GM20000 (cell line): ENCODE measurements around the gene BABAM1.

Source experiments
- DNase-seq: peaks from one replicate; pipeline ENCODE4 v3.0.0; 2012; ENCODE audit warnings: low spot score
- TF ChIP-seq, protein P1 (sequence below): IDR thresholded peaks from 2 replicates; pipeline ENCODE4 v1.5.1; 2012; ENCODE audit warnings: mild to moderate bottlenecking, control low read depth; ENCODE audit errors: extremely low read depth, missing control alignments

Gene BABAM1

DNA sequence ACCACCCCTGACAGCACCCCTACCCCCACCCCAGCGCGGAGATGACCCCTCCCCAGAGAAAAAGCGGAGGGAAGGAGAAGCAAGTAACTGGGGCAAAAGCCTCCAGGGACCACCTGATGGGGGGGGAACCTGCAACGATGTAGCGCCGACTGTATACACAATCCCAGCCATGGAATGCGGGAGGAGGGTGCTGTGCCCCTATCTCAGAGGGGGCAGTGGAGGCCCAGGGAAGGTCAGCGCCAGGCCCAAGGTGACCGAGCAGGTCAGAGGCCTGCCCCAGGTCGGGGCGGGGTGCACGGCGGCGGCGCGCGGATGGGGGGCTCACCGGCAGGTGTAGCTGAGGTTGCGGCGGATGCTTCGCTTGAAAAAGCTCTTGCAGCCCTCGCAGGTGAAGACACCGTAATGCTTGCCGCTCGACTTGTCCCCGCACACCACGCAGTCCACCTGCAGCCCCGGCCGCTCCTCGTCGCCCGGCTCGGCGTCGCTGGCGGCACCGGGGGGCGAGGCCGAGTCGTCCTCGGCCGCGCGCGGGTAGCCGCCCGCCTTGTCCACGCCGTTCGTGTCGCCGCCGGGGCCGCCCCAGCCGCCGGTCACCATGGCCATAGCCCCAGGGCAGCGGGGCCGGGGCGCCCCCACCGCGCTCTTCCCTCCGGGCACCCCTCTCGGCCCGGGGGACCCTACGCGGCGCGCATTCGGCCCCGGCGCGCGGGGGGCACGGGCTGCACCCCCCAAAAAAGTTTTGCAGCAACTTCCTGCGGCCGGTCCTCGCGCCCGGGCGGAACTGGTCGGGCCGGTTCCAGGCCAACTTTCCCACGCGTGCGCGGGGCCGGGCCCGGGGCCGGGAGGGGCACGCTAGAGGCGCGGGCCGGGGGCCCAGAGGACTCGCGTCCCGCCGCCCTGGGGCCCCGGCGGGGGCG, 22.4 kb upstream of the BABAM1 start:
- DNase-seq = no peak
- TF ChIP-seq, protein P1, sequence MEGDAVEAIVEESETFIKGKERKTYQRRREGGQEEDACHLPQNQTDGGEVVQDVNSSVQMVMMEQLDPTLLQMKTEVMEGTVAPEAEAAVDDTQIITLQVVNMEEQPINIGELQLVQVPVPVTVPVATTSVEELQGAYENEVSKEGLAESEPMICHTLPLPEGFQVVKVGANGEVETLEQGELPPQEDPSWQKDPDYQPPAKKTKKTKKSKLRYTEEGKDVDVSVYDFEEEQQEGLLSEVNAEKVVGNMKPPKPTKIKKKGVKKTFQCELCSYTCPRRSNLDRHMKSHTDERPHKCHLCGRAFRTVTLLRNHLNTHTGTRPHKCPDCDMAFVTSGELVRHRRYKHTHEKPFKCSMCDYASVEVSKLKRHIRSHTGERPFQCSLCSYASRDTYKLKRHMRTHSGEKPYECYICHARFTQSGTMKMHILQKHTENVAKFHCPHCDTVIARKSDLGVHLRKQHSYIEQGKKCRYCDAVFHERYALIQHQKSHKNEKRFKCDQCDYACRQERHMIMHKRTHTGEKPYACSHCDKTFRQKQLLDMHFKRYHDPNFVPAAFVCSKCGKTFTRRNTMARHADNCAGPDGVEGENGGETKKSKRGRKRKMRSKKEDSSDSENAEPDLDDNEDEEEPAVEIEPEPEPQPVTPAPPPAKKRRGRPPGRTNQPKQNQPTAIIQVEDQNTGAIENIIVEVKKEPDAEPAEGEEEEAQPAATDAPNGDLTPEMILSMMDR = no peak

DNA sequence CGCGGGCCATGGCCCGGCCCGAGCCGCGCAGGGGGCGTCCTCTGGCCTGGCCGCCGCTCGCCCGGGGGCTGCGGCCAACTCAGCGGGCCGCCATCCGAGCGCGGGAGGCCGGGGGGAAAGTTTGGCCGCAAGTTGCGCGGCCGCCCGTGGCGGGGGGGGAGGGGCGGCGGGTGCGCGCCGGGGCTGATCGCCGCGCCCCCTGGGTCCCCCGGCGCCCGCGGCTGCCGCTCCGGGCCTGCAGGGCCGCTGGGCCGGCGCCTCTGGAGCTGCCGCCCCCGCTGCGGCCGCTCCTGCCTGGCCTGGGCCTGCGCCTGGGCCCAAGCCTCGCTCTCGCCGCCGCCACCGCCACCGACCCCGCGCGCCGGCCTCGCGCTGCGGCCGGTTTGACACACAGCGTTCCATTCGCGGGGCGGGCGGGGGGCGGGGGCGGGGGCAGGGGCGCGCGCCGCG, 21.7 kb upstream of the BABAM1 start, which contains the start of gene NR2F6:
Gene NR2F6 (minus strand): TSS at position 385 of the 450 bp plus-strand sequence. CDS start 699 bp downstream, outside the sequence.
- DNase-seq = no peak
- TF ChIP-seq, protein P1 = no peak

GRCh38 chr19:17246681-17247425, 20.4 kb upstream of the BABAM1 start:
- TF ChIP-seq, protein P1 = no peak
- DNase-seq = no peak

DNA sequence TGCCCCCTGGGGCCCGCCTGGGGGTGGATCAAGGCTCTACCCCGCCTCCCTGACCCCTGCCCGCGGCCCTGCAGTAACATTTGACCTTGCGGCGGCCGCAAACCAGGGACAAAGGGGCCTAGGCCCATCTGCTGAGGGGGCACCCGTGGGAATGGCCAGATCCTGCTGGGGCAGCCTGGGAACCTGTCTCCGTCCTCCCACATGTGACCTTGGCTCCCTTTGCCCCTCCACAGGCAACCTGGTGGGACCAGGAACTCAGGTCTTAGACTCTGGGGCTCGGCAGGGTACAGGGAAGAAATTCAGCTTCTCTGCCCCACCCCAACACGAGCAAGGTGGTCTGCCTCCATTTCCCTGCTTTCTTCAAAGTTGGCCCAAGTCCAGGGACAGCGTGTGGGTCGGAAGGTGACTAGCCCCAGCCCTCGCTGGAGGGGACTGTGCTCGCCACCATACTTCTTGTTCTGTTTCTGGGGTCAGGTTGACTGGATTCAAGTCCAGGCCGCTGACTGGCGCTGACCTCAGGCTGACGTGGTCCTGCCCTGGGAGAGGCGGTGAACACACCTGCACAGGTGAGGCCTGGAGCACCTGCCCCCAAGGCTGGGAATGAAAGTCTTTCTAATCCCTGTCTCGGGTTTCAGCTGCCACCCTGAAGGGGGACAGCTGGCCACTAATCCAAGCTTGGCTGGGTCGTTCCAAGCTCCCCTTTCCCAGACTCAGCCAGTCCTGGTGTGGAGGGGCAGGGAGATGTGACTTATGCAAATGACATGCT, 19.0 kb upstream of the BABAM1 start:
- no peak for DNase-seq
- TF ChIP-seq, protein P1 = no peak

DNA sequence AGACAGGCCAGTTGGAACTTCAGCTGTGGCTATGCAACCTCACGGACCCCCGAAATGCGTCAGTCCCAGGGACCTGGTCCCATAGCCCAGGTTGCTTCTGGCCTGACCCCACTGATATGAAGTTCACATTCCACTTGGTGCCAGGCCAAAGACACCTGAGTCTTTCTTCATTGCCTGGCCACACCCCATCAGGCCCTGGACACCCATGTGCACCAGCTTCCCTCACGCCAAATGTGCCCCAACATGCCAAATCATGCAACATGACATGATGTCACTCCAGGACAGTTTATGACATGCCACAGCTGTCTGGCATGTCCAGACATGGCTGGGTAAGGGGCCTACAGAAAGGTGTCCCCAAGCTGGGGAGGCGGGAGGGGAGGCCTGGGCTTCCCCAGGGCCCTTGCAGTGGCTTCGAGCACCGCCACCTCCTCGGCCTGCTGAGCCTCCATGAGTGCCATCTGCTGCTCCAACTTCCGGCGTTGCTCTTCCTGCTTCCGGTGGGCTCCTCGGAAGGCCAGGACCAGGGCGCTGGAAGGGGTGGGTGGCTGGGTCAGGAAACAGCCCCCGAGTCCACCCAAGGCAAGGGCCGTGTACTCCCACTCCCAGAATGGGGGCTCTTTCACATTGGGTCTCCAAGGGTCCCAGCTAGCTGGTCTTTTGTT, 17.2 kb upstream of the BABAM1 start:
- TF ChIP-seq, protein P1 = no peak
- DNase-seq = no peak

DNA sequence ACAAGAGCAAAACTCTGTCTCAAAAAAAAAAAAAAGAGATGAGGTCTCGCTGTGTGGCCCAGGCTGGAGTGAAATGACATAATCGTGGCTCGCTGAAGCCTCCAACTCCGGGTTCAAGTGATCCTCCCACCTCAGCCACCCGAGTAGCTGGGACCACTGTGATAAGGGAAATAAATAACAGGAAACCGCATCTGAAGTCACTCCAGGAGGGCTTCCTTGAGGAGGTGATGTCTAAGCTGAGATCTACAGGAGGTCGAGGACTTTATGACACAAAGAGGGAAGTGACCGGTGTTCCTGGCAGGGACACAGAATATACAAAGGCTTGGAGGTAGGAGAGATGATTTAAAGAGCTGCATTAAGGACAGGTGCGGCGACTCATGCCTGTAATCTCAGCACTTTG, 12.6 kb upstream of the BABAM1 start:
- no peak for DNase-seq
- TF ChIP-seq, protein P1 = no peak
